Astrocyte of the spinal cord (primary cell): ENCODE measurements around the gene INHBB.

ENCODE experiments used
- DNase-seq: peaks from one replicate; pipeline ENCODE4 v3.0.0; 2011; ENCODE audit warnings: low read depth, low spot score
- H3K4me3 ChIP-seq: 2 replicates; pipeline ENCODE4 v1.5.1; 2011; ENCODE audit warnings: low read depth, mild to moderate bottlenecking, low read length, moderate library complexity
- in situ Hi-C: cut with HindIII; loops from 2 replicates; pipeline ENCODE4 v1.10.0; 2017; ENCODE audit warnings: low sequenced_read_pairs
- TF ChIP-seq, protein P1 (sequence below): IDR thresholded peaks from 2 replicates; pipeline ENCODE4 v1.5.1; 2012; ENCODE audit warnings: low read depth, mild to moderate bottlenecking, low read length, inconsistent platforms

The INHBB gene

GRCh38 chr2:120334068-120334467, 11.9 kb upstream of the INHBB start:
- TF ChIP-seq, protein P1, sequence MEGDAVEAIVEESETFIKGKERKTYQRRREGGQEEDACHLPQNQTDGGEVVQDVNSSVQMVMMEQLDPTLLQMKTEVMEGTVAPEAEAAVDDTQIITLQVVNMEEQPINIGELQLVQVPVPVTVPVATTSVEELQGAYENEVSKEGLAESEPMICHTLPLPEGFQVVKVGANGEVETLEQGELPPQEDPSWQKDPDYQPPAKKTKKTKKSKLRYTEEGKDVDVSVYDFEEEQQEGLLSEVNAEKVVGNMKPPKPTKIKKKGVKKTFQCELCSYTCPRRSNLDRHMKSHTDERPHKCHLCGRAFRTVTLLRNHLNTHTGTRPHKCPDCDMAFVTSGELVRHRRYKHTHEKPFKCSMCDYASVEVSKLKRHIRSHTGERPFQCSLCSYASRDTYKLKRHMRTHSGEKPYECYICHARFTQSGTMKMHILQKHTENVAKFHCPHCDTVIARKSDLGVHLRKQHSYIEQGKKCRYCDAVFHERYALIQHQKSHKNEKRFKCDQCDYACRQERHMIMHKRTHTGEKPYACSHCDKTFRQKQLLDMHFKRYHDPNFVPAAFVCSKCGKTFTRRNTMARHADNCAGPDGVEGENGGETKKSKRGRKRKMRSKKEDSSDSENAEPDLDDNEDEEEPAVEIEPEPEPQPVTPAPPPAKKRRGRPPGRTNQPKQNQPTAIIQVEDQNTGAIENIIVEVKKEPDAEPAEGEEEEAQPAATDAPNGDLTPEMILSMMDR, result no peak
- in situ Hi-C loops, result no loop called here
- DNase-seq, result no peak
- H3K4me3 ChIP-seq, result no peak overlapping the region

- TF ChIP-seq, protein P1, result no peak
- DNase-seq, result no peak
- H3K4me3 ChIP-seq, result no peak overlapping the region
- in situ Hi-C loops, result no loop called here
Measured at GRCh38 chr2:120336749-120337148, 9.2 kb upstream of the INHBB start.

GRCh38 chr2:120338015-120338414, 7.9 kb upstream of the INHBB start:
- H3K4me3 ChIP-seq, result no peak overlapping the region
- no peak for DNase-seq
- in situ Hi-C loops, result no loop called here
- TF ChIP-seq, protein P1, result no peak

DNA sequence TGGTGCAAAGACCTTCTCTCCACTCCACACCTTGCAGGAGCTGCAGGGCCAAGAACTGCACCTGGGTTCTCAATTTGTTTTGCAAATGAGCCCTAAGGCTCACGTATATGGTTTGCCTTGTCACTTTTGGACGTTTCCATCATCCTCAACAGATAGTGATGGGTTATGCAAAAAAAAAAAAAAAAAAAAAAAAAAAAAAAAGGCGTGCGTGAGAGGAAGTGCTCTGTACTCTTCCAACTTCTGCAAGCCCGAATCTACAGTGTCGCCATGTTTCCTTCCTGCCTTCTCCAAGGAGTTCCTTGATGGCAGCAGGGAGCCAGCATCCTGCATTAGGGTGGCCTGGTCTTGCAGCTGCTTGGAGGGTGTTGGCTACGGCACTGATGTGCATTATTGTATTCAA, 4.0 kb upstream of the INHBB start:
- DNase-seq, result no peak
- TF ChIP-seq, protein P1, result no peak
- no peak overlapping the region for H3K4me3 ChIP-seq
- in situ Hi-C loops, result no loop called here

GRCh38 chr2:120342446-120342845, 3.5 kb upstream of the INHBB start:
- DNase-seq, result no peak
- TF ChIP-seq, protein P1, result no peak
- in situ Hi-C loops, result no loop called here
- H3K4me3 ChIP-seq, result no peak overlapping the region

DNA sequence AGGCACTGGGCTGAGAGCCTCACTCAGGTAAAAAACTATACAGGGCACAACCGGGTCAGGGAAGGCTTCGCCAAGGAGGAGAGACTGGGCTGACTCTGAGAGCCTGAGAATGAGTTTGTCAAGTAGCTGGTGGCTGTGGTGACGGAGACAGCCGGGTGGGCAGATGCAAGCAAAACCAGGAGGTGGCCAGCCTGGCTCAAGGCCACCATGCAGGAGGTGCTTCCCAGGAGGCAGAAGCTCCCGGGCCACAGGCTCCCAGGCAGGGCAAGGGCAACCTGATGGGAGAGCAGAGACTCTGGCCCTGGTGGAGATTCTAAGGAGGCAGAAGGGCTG, 2.9 kb upstream of the INHBB start:
- in situ Hi-C loops, result no loop called here
- no peak overlapping the region for H3K4me3 ChIP-seq
- TF ChIP-seq, protein P1, result no peak
- DNase-seq, result no peak
